Keratinocyte (primary cell): ENCODE measurements around the gene RIMS4.

Source experiments
- CTCF ChIP-seq, 3 experiments: IDR thresholded peaks in 1 of 3; conservative IDR thresholded peaks in 1 of 3; optimal IDR thresholded peaks in 1 of 3; 2 replicates in 2 of 3; 3 replicates in 1 of 3; pipeline versions ENCODE3 to v1.5.1; 2011; ENCODE audit warnings: low read length in 3 of 3, mild to moderate bottlenecking in 3 of 3, moderate library complexity in 2 of 3, control low read depth in 1 of 3, inconsistent platforms in 1 of 3; ENCODE audit not compliant: insufficient read depth in 2 of 3; ENCODE audit errors: extremely low read depth in 1 of 3
- EZH2 ChIP-seq: IDR thresholded peaks from one replicate; pipeline ENCODE4 v1.6.1; 2012; ENCODE audit warnings: inconsistent platforms, mild to moderate bottlenecking, low read length, moderate library complexity

- TF ChIP-seq CTCF (optimal IDR thresholded peaks at IDR 0.05 in 1 of 3, IDR thresholded peaks at IDR 0.05 in 1 of 3, conservative IDR thresholded peaks at IDR 0.05 in 1 of 3; ENCODE audit: extremely low read depth in 1 of 3, insufficient read depth in 2 of 3, low read length in 3 of 3) (peak in 2 of 3 experiments; percentile 0 to 28), EZH2 (no peak)
Measured at GRCh38 chr20:44750081-44750805, 60.1 kb downstream of the RIMS4 start.
